Duodenal mucosa (tissue), 2 donors: Measurements from ENCODE around the gene NPM1.

ENCODE experiments used
- H3K27ac ChIP-seq: one replicate; pipeline ENCODE4 v1.7.0; 2013; ENCODE audit warnings: low read depth, low read length
- H3K27me3 ChIP-seq, 2 donors: one replicate each; pipeline ENCODE4 v1.7.0; 2013; ENCODE audit warnings: low read length in 2 of 2, control low read depth in 1 of 2; ENCODE audit not compliant: insufficient read depth in 2 of 2, control insufficient read depth in 1 of 2
- H3K36me3 ChIP-seq, 2 donors: one replicate each; pipeline ENCODE4 v1.7.0; 2013; ENCODE audit warnings: low read length in 2 of 2, control low read depth in 1 of 2; ENCODE audit not compliant: insufficient read depth in 2 of 2, control insufficient read depth in 1 of 2
- H3K4me1 ChIP-seq, 2 donors: one replicate each; pipeline ENCODE4 v1.7.0; 2013; ENCODE audit warnings: low read length in 2 of 2, control low read depth in 1 of 2; ENCODE audit not compliant: insufficient read depth in 2 of 2, control insufficient read depth in 1 of 2
- H3K4me3 ChIP-seq, 2 donors: one replicate each; pipeline ENCODE4 v1.7.0; 2013; ENCODE audit warnings: low read length in 2 of 2, low read depth in 1 of 2
- H3K9ac ChIP-seq, 2 donors: one replicate each; pipeline ENCODE4 v1.7.0; 2013; ENCODE audit warnings: low read length in 2 of 2, low read depth in 1 of 2
- H3K9me3 ChIP-seq, 2 donors: one replicate each; pipeline ENCODE4 v1.7.0; 2013; ENCODE audit warnings: low read length in 2 of 2, control low read depth in 1 of 2; ENCODE audit not compliant: control insufficient read depth in 1 of 2

NPM1 gene

GRCh38 chr5:171457208-171457981 lies 69.7 kb downstream of the NPM1 start:
- Histone ChIP-seq H3K4me1 (no peaks in the 10 kb centered on the region), H3K9ac (no peak overlapping the region), H3K4me3 (no peak overlapping the region), H3K27ac (no peak overlapping the region), H3K9me3 (no peaks in the 10 kb centered on the region), H3K36me3 (no peaks in the 10 kb centered on the region), H3K27me3 (peaks cover 0 to 3% of the 10 kb centered on the region in 2 donors)

GRCh38 chr5:171459839-171460238 lies 72.2 kb downstream of the NPM1 start:
- Histone ChIP-seq H3K27ac (no peak overlapping the region), H3K9ac (no peak overlapping the region), H3K4me1 (no peaks in the 10 kb centered on the region), H3K36me3 (no peaks in the 10 kb centered on the region), H3K27me3 (peaks cover 0 to 6% of the 10 kb centered on the region in 2 donors), H3K9me3 (no peaks in the 10 kb centered on the region), H3K4me3 (no peak overlapping the region)
